Stimulated activated CD4-positive, alpha-beta T cell treated with anti-CD3 and anti-CD28 coated beads, TNF-alpha, amount 100 ng/mL, for 24 hours (primary cell): ENCODE results near the gene CPN2.

ENCODE experiments used
- DNase-seq, 3 experiments: peaks; one replicate each; pipeline ENCODE4 v3.0.0-alpha.2; 2020; ENCODE audit warnings: low read depth in 3 of 3

Gene CPN2

DNA sequence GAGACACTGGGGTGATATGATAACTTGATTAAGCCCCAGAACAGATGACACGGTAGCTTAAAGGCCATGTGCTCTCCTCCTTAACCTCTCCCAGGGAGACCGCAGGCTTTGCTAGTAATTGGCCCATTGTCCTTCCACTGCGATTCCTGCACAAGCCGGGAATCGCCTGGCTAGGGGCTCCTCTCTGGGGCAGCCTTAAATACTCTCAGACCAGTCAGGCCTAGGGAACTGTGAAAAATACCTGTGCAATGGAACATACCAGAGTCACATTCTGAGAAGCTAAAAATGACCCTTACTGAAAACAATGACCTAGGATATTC, 56.3 kb downstream of the CPN2 start:
- no peak for DNase-seq

- DNase-seq = no peak
Observed at GRCh38 chr3:194294199-194294894, 56.8 kb downstream of the CPN2 start.

DNA sequence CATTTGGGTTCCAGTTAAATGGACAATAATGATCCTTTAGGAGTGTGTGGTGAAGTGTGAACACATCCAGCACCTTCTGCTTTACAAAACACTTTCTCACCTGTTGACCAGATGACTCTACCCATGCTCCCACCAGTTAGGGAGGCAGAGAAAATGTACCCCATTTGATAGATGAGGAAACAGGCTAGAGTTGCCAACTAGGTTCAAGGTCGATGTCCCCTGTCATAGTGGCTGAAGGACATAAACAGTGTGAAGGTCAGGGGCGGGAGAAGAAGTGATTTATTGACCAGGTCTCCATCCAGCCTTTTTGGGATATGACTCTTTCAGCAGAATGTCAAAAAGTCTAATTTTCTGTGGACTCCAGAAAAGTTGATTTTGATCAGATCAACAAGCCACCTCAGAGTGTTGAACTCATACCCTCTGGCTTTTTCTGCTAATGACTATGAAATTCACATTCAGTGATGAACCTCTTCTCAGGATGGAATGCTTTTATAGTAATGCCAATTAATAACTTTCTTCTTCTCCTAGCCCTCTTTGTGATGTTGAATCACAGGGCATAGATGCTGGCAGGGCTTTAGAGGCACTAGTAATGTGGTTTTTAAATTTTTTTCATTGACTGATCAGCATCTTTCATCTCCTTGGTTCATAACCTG, 57.5 kb downstream of the CPN2 start:
- no peak for DNase-seq

- DNase-seq = no peak
Observed at GRCh38 chr3:194292331-194292730, 58.8 kb downstream of the CPN2 start.
